ENCODE results near the gene GORASP1.
A peak's percentile ranks its signal among the peaks of the same experiment; 100 is the strongest.

The GORASP1 gene

DNA sequence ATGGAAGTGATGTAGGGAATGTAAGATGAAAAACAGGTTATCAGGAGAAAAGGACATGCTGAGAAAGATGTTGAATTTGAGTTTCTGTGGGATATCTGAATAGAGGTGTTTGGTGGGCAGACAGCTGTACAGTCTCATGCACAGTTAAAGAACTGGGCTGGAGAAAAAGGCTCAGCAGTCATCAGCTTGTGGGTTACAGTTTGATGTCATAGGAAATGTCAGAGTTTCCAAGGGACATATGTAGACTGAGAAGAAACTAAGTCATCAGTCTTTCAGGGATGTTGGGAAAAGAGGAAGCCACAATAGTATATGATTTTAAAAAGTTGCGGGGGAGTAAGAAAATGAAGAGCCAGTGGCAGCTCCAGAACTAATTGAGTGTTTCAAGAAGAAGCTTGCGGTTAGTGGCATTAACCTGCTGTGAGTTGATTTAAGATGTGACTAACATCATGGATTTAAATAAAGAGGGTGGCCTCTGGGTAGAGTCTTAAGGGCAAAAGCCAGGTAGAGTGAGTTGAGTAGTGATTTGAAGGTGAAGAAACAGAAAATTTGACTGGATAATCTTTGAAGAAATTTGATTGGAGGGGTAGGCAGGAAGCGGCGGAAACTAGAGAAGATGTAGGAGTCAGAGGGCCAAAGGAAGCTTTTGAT is 24.6 kb downstream of the GORASP1 start:
- DNase-seq (ENCODE audit: low read depth), result no peak
- TF ChIP-seq, protein P1, sequence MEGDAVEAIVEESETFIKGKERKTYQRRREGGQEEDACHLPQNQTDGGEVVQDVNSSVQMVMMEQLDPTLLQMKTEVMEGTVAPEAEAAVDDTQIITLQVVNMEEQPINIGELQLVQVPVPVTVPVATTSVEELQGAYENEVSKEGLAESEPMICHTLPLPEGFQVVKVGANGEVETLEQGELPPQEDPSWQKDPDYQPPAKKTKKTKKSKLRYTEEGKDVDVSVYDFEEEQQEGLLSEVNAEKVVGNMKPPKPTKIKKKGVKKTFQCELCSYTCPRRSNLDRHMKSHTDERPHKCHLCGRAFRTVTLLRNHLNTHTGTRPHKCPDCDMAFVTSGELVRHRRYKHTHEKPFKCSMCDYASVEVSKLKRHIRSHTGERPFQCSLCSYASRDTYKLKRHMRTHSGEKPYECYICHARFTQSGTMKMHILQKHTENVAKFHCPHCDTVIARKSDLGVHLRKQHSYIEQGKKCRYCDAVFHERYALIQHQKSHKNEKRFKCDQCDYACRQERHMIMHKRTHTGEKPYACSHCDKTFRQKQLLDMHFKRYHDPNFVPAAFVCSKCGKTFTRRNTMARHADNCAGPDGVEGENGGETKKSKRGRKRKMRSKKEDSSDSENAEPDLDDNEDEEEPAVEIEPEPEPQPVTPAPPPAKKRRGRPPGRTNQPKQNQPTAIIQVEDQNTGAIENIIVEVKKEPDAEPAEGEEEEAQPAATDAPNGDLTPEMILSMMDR (IDR thresholded peaks at IDR 0.05; ENCODE audit: control insufficient read depth, extremely low read depth, insufficient read depth), result no peak
- H3K4me3 ChIP-seq (ENCODE audit: low read depth, low read length), result no peak overlapping the region

DNA sequence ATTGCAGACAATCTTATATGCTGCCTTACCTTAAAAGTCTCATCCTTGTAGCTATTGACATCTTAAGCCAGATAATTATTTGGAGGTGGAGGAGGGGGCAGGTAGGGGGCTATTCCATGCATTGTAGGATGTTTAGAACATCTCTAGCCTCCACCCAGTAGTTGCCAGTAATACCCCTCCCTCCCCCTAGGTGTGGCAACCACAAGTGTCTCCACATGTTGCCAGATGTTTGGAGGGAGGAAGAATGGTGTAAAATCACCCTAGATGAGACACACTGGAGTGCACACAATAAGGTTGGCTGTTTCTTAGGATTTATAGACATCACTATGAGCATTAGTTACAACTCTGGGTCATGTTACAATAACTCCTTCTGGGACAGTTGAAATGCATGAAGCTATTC is 27.4 kb downstream of the GORASP1 start:
- no peak for DNase-seq (ENCODE audit: low read depth)
- TF ChIP-seq, protein P1 (IDR thresholded peaks at IDR 0.05; ENCODE audit: control insufficient read depth, extremely low read depth, insufficient read depth), result no peak
- H3K4me3 ChIP-seq (ENCODE audit: low read depth, low read length), result no peak overlapping the region

DNA sequence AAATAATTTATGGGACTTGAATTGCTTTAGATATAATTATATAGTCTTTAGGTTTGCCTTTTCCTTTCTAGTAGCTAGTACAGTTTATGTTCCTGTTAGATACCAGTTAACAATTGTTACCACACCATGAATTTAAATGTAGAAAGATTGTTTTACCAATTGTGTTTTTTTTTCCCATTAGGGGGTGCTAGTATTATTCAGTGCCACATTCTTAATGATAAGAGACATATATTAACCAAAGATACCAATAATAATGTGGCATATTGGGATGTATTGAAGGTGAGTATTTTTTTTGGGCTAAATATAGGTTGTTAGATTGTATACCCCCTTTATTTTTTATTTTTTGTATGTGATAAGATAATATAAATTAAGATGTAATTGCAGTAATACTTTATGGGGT is 27.9 kb downstream of the GORASP1 start:
- TF ChIP-seq, protein P1 (IDR thresholded peaks at IDR 0.05; ENCODE audit: control insufficient read depth, extremely low read depth, insufficient read depth), result no peak
- no peak overlapping the region for H3K4me3 ChIP-seq (ENCODE audit: low read depth, low read length)
- DNase-seq (ENCODE audit: low read depth), result no peak

DNA sequence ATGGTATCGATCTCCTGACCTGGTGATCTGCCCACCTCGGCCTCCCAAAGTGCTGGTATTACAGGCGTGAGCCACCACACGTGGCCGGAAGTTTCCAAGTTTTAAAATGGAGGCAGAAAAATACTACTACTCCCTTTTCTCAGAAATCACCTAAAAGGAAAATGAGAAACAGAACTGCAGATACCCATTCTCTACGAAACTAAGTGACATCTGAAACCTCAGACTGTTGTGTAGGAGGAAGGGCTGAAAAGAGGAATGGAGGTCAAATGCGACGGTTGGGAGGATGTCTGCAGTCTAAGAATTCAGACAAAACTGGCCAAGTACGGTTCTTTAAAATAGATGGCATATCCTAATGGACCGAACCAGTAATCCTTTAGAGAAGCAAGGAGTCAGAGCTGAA is 31.5 kb downstream of the GORASP1 start:
- H3K4me3 ChIP-seq (ENCODE audit: low read depth, low read length), result no peak overlapping the region
- DNase-seq (ENCODE audit: low read depth), result no peak
- TF ChIP-seq, protein P1 (IDR thresholded peaks at IDR 0.05; ENCODE audit: control insufficient read depth, extremely low read depth, insufficient read depth), result no peak

GRCh38 chr3:39068556-39068955 is 38.9 kb downstream of the GORASP1 start:
- no peak for DNase-seq (ENCODE audit: low read depth)
- TF ChIP-seq, protein P1 (IDR thresholded peaks at IDR 0.05; ENCODE audit: control insufficient read depth, extremely low read depth, insufficient read depth), result no peak
- no peak overlapping the region for H3K4me3 ChIP-seq (ENCODE audit: low read depth, low read length)

DNA sequence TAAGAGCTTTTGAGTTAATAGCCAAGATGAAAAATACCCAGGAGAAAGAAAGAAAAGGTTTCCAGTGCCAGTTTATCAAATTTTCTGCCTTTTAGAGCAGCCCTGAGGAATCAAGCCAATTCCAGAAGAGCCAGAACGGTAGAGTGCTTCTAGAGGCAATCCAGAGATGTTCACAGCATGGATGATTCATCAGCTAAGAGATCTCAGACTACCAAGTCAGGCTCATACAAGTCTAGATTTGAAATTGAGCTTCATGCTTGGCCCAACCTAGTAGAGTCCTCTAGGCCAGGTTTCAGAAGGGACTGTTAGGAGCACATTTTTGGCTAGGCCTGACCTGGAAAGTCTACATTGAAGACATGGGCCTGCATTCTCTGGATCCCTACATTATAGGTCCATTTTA is 40.1 kb downstream of the GORASP1 start:
- no peak overlapping the region for H3K4me3 ChIP-seq (ENCODE audit: low read depth, low read length)
- TF ChIP-seq, protein P1 (IDR thresholded peaks at IDR 0.05; ENCODE audit: control insufficient read depth, extremely low read depth, insufficient read depth), result no peak
- DNase-seq (ENCODE audit: low read depth), result no peak

- H3K4me3 ChIP-seq (ENCODE audit: low read depth, low read length), result no peak overlapping the region
- TF ChIP-seq, protein P1 (IDR thresholded peaks at IDR 0.05; ENCODE audit: control insufficient read depth, extremely low read depth, insufficient read depth), result peak; percentile 42; the same call in 1 of the 2 replicates
- no peak for DNase-seq (ENCODE audit: low read depth)
Measured at GRCh38 chr3:39065197-39065596, 42.2 kb downstream of the GORASP1 start.

Data from LNCaP clone FGC (cell line).